HepG2 (cell line): ENCODE measurements around the gene GPR4. TPM values are rescaled to one million over a fixed set of nuclear protein-coding genes. Genes with fewer than 3 reads are reported as not detected.
"Not testable (repeated sequence)": the region's sequence is repeated elsewhere in the genome, so short reads cannot be mapped to it uniquely, and the experiment has no call there.

Source experiments
- ATAC-seq: fragments of 200-7000 bp; cut with Tn5 transposase; 3 replicates; pipeline ENCODE4 v1.9.1; 2020; ENCODE audit warnings: mild to moderate bottlenecking, moderate library complexity
- BruUV-seq: library from RNA; stranded (reverse); fragments of 400-500 nt; replicated peaks from 2 replicates; lab custom pipeline; 2021; lab: Mats Ljungman, UMichigan
- CTCF ChIA-PET: fragments of 300-600 bp; formaldehyde crosslinking; extraction: SDS; loops from one replicate; lab custom pipeline; 2021; ENCODE audit warnings: low total read pairs, inconsistent platforms, low intra/inter-chr PET ratio; lab: Yijun Ruan, JAX
- POLR2A ChIA-PET: fragments of 350-600 bp; sonication (Branson Sonifier 250); formaldehyde crosslinking; loops from one replicate; lab custom pipeline; 2020; ENCODE audit warnings: antibody characterized with exemption, inconsistent platforms; lab: Yijun Ruan, JAX
- DNase-seq: peaks from one replicate; pipeline ENCODE4 v3.0.0-alpha.2; 2015; ENCODE audit warnings: low spot score
- FAIRE-seq: peaks from 3 replicates; lab custom pipeline; 2011; peaks lifted over from hg19 to GRCh38; lab: Jason Lieb, UNC
- H2AFZ ChIP-seq: one replicate; pipeline ENCODE4 v1.6.1; 2011; ENCODE audit warnings: low read length, inconsistent platforms
- H3K27ac ChIP-seq: fragments of 300-600 bp; 3 replicates; pipeline ENCODE4 v1.8.0; 2011; ENCODE audit warnings: mixed run types, mild to moderate bottlenecking, mixed read lengths, low read length, inconsistent platforms; ENCODE audit not compliant: insufficient read depth; ENCODE audit errors: extremely low read length
- H3K27me3 ChIP-seq, 2 experiments: fragments of 200-600 bp in 1 of 2; 2 replicates in 1 of 2; 3 replicates in 1 of 2; pipeline versions ENCODE4 v1.6.0 to v1.8.0; 2011; ENCODE audit warnings: low read length in 2 of 2, mild to moderate bottlenecking in 2 of 2, moderate library complexity in 2 of 2, inconsistent platforms in 1 of 2; ENCODE audit not compliant: insufficient read depth in 2 of 2, control insufficient read depth in 1 of 2
- H3K36me3 ChIP-seq, 2 experiments: fragments of 200-600 bp in 1 of 2; replicated peaks in 1 of 2; 2 replicates in 1 of 2; 3 replicates in 1 of 2; pipeline versions ENCODE4 v1.5.1 to v1.8.0; 2011; ENCODE audit warnings: low read length in 2 of 2, inconsistent platforms in 1 of 2; ENCODE audit not compliant: insufficient read depth in 2 of 2, control insufficient read depth in 1 of 2
- H3K4me1 ChIP-seq: 2 replicates; pipeline ENCODE4 v1.5.1; 2012; ENCODE audit warnings: low read length, inconsistent platforms; ENCODE audit not compliant: insufficient read depth
- H3K4me2 ChIP-seq: 2 replicates; pipeline ENCODE4 v1.6.0; 2011; ENCODE audit warnings: low read depth, low read length, inconsistent platforms
- H3K4me3 ChIP-seq, 3 experiments: fragments of 200-600 bp in 1 of 3; sonication (generic), shearing (Covaris generic) in 1 of 3; replicated peaks in 1 of 3; 2 replicates each; pipeline ENCODE4 v1.5.1; 2011 to 2016; ENCODE audit warnings: low read length in 3 of 3, inconsistent platforms in 2 of 3, low read depth in 2 of 3, mild to moderate bottlenecking in 2 of 3, control low read depth in 1 of 3, mixed read lengths in 1 of 3; ENCODE audit not compliant: insufficient read depth in 1 of 3
- H3K79me2 ChIP-seq: one replicate; pipeline ENCODE4 v1.6.1; 2011; ENCODE audit warnings: low read length, inconsistent platforms; ENCODE audit not compliant: insufficient read depth
- H3K9ac ChIP-seq: 2 replicates; pipeline ENCODE4 v1.6.0; 2011; ENCODE audit warnings: mild to moderate bottlenecking, low read depth, low read length, inconsistent platforms; ENCODE audit not compliant: insufficient read depth
- H3K9me3 ChIP-seq: 2 replicates; pipeline ENCODE4 v1.5.1; 2012; ENCODE audit warnings: mild to moderate bottlenecking, low read length
- H4K20me1 ChIP-seq: 2 replicates; pipeline ENCODE4 v1.6.0; 2011; ENCODE audit warnings: inconsistent platforms, mild to moderate bottlenecking, low read length, moderate library complexity; ENCODE audit not compliant: insufficient read depth
- BHLHE40 ChIP-seq: IDR thresholded peaks from 2 replicates; pipeline ENCODE4 v1.6.1; 2011; ENCODE audit warnings: low read length, improper control_type of control experiment
- MNT ChIP-seq: fragments of 450-650 bp; IDR thresholded peaks from 2 replicates; pipeline ENCODE4 v1.6.1; 2016
- ZNF766 ChIP-seq: sonication (generic); formaldehyde crosslinking; IDR thresholded peaks from 2 replicates; pipeline ENCODE4 v1.5.0; 2020; ENCODE audit warnings: missing genetic modification reagents, borderline replicate concordance
- WGBS: methylation state at CpG from one replicate; pipeline ENCODE4 v1.1.6; 2017; ENCODE audit warnings: low lambda C conversion rate; 5-methylcytosine and 5-hydroxymethylcytosine counted together
- in situ Hi-C: cut with HindIII; loops from 2 replicates; pipeline ENCODE4 v1.10.0; 2017; ENCODE audit warnings: low pct_unique_long_range_greater_than_20kb; ENCODE audit not compliant: extremely low pct_ligation_motif_present
- intact Hi-C: fragments of 100-400 bp; cut with micrococcal nuclease; formaldehyde crosslinking; loops from one replicate; pipeline ENCODE4 v1.10.0; 2022; ENCODE audit not compliant: unreplicated experiment
- polyA plus RNA-seq, 8 experiments: library from polyadenylated mRNA; depleted of rRNA in 3 of 8; stranded (reverse) in 7 of 8; unstranded in 1 of 8; fragments of >200 nt; fragmentation: Illumina TruSeq in 4 of 8; extraction: Trizol in 4 of 8; gene quantifications; 2 replicates each; pipeline versions ENCODE4 v1.2.1 to v1.2.3, GENCODE V29; 2011 to 2016; ENCODE audit warnings: low read depth in 4 of 8, missing spikeins in 1 of 8, mixed read lengths in 1 of 8; ENCODE audit not compliant: insufficient read depth in 1 of 8
- total RNA-seq, 5 experiments: library from RNA; depleted of rRNA; stranded (reverse); fragments of >200 nt; fragmentation: Illumina TruSeq; extraction: Trizol; gene quantifications; 2 replicates each; pipeline ENCODE4 v1.2.3, GENCODE V29; 2016; ENCODE audit warnings: low read depth in 1 of 5

The GPR4 gene
- total and polyA plus RNA-seq, 2 of the 13 experiments (the other 11 are each of a cell fraction or from before 2014, with no cell fraction given): 0.15 TPM; not detected in 1

GRCh38 chr19:45615795-45616703, 14.0 kb upstream of the GPR4 start:
- POLR2A ChIA-PET: interaction anchor here (4.6 kb wide), 1 partner anchor 26 kb away, joined by 18 read pairs; no protein-coding TSS in a partner anchor

GRCh38 chr19:45615056-45615455, 13.0 kb upstream of the GPR4 start:
- intact Hi-C loops, H3K27ac ChIP-seq, H3K9me3 ChIP-seq, H2AFZ ChIP-seq, FAIRE-seq, H3K4me3 ChIP-seq, H3K4me2 ChIP-seq, H4K20me1 ChIP-seq, in situ Hi-C loops, H3K79me2 ChIP-seq, H3K9ac ChIP-seq, DNase-seq, CTCF ChIA-PET, H3K36me3 ChIP-seq, BruUV-seq, H3K27me3 ChIP-seq, ATAC-seq, H3K4me1 ChIP-seq: not testable (repeated sequence)
- POLR2A ChIA-PET: interaction anchor here (4.6 kb wide), 1 partner anchor 27 kb away, joined by 18 read pairs; no protein-coding TSS in a partner anchor
- WGBS: 93% methylated on average over 8 of the region's 9 CpGs

More at GRCh38 chr19:45615795-45616703, 14.0 kb upstream of the GPR4 start:
- intact Hi-C loops (no loop called here), in situ Hi-C loops (no loop called here)
- Histone ChIP-seq H3K9me3 (no peaks in the 10 kb centered on the region), H3K27me3 (no peaks in the 10 kb centered on the region), H3K27ac (no peak overlapping the region), H2AFZ (no peak overlapping the region), H3K4me3 (no peak overlapping the region), H3K9ac (no peak overlapping the region), H3K4me1 (0 out of 2 replicates have a peak, but pooled peaks cover 8% of the 10 kb centered on the region), H3K36me3 (peaks cover 5 to 8% of the 10 kb centered on the region in 2 experiments; a peak in 2 of 5 replicates), H4K20me1 (no peaks in the 10 kb centered on the region), H3K4me2 (no peak overlapping the region), H3K79me2 (no peaks in the 10 kb centered on the region)
- TF ChIP-seq ZNF766 (CRISPR knock-in tag) (no peak), MNT (0 out of 2 replicates have a peak, but pooled peaks have one; percentile 7), BHLHE40 (peak; percentile 79)
- no TSS peak for BruUV-seq
- DNase-seq (peak; percentile 62), ATAC-seq (peak; percentile 81), FAIRE-seq (no peak)
- CTCF ChIA-PET: no interaction called here
- WGBS: 78% methylated on average over 27 of the region's 37 CpGs
